A375 (cell line): ENCODE measurements around the gene MTA3. TPM values are rescaled to one million over a fixed set of nuclear protein-coding genes. Genes with fewer than 3 reads are reported as not detected.

Source experiments
- small RNA-seq: library from RNA; depleted of rRNA; stranded (forward); fragments of <200 nt; gene quantifications from one replicate; pipeline ENCODE3, GENCODE V24; 2014
- total RNA-seq: library from RNA; depleted of rRNA; stranded (reverse); fragments of >200 nt; shearing (Covaris generic); gene quantifications from 2 replicates; pipeline ENCODE4 v1.2.3, GENCODE V29; 2014; rRNA removed

MTA3 gene
- total RNA-seq, result 23.2 and 29.0 TPM in 2 replicates

GRCh38 chr2:42568401-42569115 is at the start of gene MTA3:
Gene MTA3 (plus strand): TSS chr2:42568632. CDS start chr2:42568746, 114 bp downstream.

DNA sequence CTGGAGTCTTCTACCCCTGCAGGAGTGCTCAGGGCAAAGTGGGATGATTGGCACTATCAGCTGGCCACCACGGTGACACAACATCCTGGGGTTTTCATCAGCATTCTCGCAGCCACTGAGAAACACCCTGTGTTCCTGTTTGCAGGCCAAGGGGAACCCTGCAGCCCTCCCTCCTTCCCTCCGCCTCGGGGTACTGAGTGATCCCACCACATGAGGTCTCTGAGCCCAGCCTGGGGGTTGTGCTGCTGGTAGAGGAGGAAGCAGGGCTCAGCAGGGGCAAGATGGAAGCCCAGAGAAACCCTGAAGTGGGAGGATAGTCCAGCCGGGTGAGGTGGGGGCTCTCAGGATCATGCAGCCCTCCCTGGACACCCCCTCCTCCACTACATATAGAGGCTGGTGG is 195.7 kb downstream of the MTA3 start, which contains the start of gene OXER1:
TSS of gene OXER1 (minus strand) at position 40 of the 400 bp plus-strand sequence. CDS start 73 bp downstream, outside the sequence.

DNA sequence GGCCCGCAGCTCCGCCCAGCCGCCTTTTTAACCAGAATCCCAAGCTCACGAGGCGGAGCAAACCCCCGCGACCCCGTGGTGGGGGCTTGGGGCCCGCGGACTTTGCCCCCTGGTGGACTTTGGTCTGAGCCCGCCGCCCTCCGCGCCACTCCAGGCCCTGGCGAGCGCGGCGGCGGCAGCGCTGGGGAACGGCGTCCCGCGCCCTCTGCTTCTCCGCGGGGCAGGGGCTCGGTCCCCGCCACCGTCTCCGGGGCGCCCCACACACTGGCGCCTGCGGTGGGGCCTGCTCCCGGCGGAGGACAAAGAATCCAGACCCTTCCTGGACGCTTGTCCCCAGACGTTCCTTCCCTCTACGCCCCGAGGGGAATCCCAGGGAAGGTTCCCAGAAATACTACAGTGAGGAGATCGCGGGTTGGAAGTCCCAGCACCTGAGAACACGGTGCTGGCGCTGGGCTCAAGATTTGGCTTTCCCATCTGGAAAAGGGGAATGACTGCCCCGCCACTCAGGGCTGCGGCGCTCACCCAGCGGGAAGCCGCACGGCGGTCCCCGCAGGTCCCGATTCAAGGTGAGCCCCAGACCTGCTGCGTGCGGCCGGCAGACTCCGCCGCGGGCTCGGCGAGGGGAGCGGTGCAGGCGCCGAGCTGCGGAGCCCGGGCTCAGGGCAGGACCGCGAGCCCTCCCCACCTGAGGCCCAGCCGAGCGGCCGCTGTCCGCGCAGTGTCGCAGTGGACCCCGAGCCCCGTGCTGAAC is 224.3 kb downstream of the MTA3 start, which contains the start of gene HAAO:
TSS of gene HAAO (minus strand) at position 1 of the 751 bp plus-strand sequence. CDS start 47 bp downstream, outside the sequence.

Small RNAs within 50 kb of the gene (small RNA-seq; reads per million reads assigned to genes)
- gene AC074375.1 (not detected), gene RNU6-137P (not detected)

Other genes with a start within 250 kb of the MTA3 start
- gene COX7A2L, start 207.4 kb upstream of the MTA3 start, total RNA-seq, result 99.6 and 102 TPM in 2 replicates
- gene KCNG3, start 74.7 kb upstream of the MTA3 start, total RNA-seq, result 0.24 and 0.45 TPM in 2 replicates
- gene OXER1, start 195.5 kb downstream of the MTA3 start, total RNA-seq, result not detected in 2 replicates
- not detected in 2 replicates for gene HAAO, start 224.0 kb downstream of the MTA3 start, total RNA-seq